GM23338 (cell line): Measurements from ENCODE around the gene CPB2. TPM values are rescaled to one million over a fixed set of nuclear protein-coding genes. Genes with fewer than 3 reads are reported as not detected.

Source experiments
- ATAC-seq: fragments of 200-7000 bp; cut with Tn5 transposase; 3 replicates; pipeline ENCODE4 v1.9.1; 2020
- DNase-seq: peaks from one replicate; pipeline ENCODE4 v3.0.0-alpha.2; 2015; ENCODE audit warnings: low spot score
- H2AFZ ChIP-seq: fragments of 200-600 bp; sonication (generic); 2 replicates; pipeline ENCODE4 v1.8.0; 2016; ENCODE audit warnings: antibody characterized with exemption, mild to moderate bottlenecking, moderate library complexity
- H3F3A ChIP-seq: fragments of 200-600 bp; sonication (generic); replicated peaks from 2 replicates; pipeline ENCODE4 v1.8.0; 2017; ENCODE audit warnings: antibody characterized with exemption, mixed run types, low read depth
- H3K27ac ChIP-seq: fragments of 200-600 bp; sonication (generic); 2 replicates; pipeline ENCODE4 v1.6.1; 2016; ENCODE audit warnings: low read depth
- H3K27me3 ChIP-seq: fragments of 200-600 bp; sonication (generic); 2 replicates; pipeline ENCODE4 v1.8.0; 2016; ENCODE audit warnings: mild to moderate bottlenecking, mixed run types, moderate library complexity; ENCODE audit not compliant: insufficient read depth
- H3K36me3 ChIP-seq: fragments of 200-600 bp; sonication (generic); 2 replicates; pipeline ENCODE4 v1.8.0; 2016; ENCODE audit warnings: mild to moderate bottlenecking; ENCODE audit not compliant: insufficient read depth
- H3K4me1 ChIP-seq: fragments of 200-600 bp; sonication (generic); 2 replicates; pipeline ENCODE4 v1.8.0; 2016; ENCODE audit warnings: mild to moderate bottlenecking, moderate library complexity; ENCODE audit not compliant: insufficient read depth
- H3K4me2 ChIP-seq: fragments of 200-600 bp; sonication (generic); 2 replicates; pipeline ENCODE4 v1.7.1; 2017; ENCODE audit warnings: mixed run types
- H3K4me3 ChIP-seq: fragments of 200-600 bp; sonication (generic); 2 replicates; pipeline ENCODE4 v1.6.1; 2016; ENCODE audit warnings: mixed run types
- H3K79me2 ChIP-seq: fragments of 200-600 bp; sonication (generic); replicated peaks from 2 replicates; pipeline ENCODE4 v1.8.0; 2017; ENCODE audit warnings: mild to moderate bottlenecking; ENCODE audit not compliant: insufficient read depth
- H3K9me2 ChIP-seq: fragments of 200-600 bp; sonication (generic); 2 replicates; pipeline ENCODE4 v1.8.0; 2017; ENCODE audit not compliant: insufficient read depth
- H4K20me1 ChIP-seq: fragments of 200-600 bp; sonication (generic); replicated peaks from 2 replicates; pipeline ENCODE4 v1.8.0; 2017; ENCODE audit warnings: mild to moderate bottlenecking; ENCODE audit not compliant: insufficient read depth
- H3K27ac Mint-ChIP-seq: 2 replicates; pipeline ENCODE4 v1.8.0; 2020; ENCODE audit warnings: inconsistent platforms, mild to moderate bottlenecking, moderate library complexity, mixed read lengths
- H3K27me3 Mint-ChIP-seq: 3 replicates; pipeline ENCODE4 v1.8.0; 2022; ENCODE audit warnings: low read depth, mild to moderate bottlenecking, moderate library complexity, mixed read lengths, inconsistent platforms; ENCODE audit not compliant: insufficient read depth, poor library complexity
- H3K36me3 Mint-ChIP-seq: 3 replicates; pipeline ENCODE4 v1.8.0; 2021; ENCODE audit warnings: low read depth, mild to moderate bottlenecking, inconsistent platforms, moderate library complexity, mixed read lengths
- H3K4me1 Mint-ChIP-seq: 3 replicates; pipeline ENCODE4 v1.8.0; 2020; ENCODE audit warnings: mild to moderate bottlenecking, inconsistent platforms, mixed read lengths
- H3K4me3 Mint-ChIP-seq: 3 replicates; pipeline ENCODE4 v1.8.0; 2021; ENCODE audit warnings: moderate library complexity, mild to moderate bottlenecking, inconsistent platforms, mixed read lengths
- H3K9me3 Mint-ChIP-seq: 3 replicates; pipeline ENCODE4 v1.8.0; 2020; ENCODE audit warnings: moderate library complexity, mild to moderate bottlenecking, inconsistent platforms, mixed read lengths
- CREB1 ChIP-seq: fragments of 250-450 bp; sonication (Bioruptor Pico); IDR thresholded peaks from 2 replicates; pipeline ENCODE4 v1.5.0; 2020; ENCODE audit warnings: low read depth, mild to moderate bottlenecking, moderate library complexity
- CTCF ChIP-seq, 2 experiments: fragments of 200-600 bp in 1 of 2; sonication (generic) in 1 of 2; conservative IDR thresholded peaks; 2 replicates each; pipeline versions ENCODE4 v1.5.1 to v1.6.1; 2016 to 2017; ENCODE audit warnings: antibody characterized with exemption in 2 of 2, low read depth in 2 of 2, mild to moderate bottlenecking in 2 of 2, moderate library complexity in 1 of 2
- ETS1 ChIP-seq: IDR thresholded peaks from 2 replicates; pipeline ENCODE4 v1.6.1; 2016; ENCODE audit warnings: antibody characterized with exemption
- EZH2 ChIP-seq: fragments of 200-600 bp; sonication (generic); IDR thresholded peaks from one replicate; pipeline ENCODE4 v1.8.0; 2017; ENCODE audit warnings: antibody characterized with exemption, mild to moderate bottlenecking, low read depth; ENCODE audit not compliant: unreplicated experiment
- EZH2phosphoT487 ChIP-seq: fragments of 200-600 bp; sonication (generic); IDR thresholded peaks from one replicate; pipeline ENCODE4 v1.8.1; 2018; ENCODE audit warnings: antibody characterized with exemption; ENCODE audit not compliant: unreplicated experiment
- JUNB ChIP-seq: IDR thresholded peaks from one replicate; pipeline ENCODE4 v1.6.1; 2016; ENCODE audit warnings: antibody characterized with exemption; ENCODE audit not compliant: unreplicated experiment
- NANOG ChIP-seq: IDR thresholded peaks from 2 replicates; pipeline ENCODE4 v1.6.1; 2016; ENCODE audit warnings: antibody characterized with exemption, borderline replicate concordance
- POLR2AphosphoS5 ChIP-seq: IDR thresholded peaks from 2 replicates; pipeline ENCODE4 v1.6.1; 2016; ENCODE audit warnings: antibody characterized with exemption, low read depth
- REST ChIP-seq: IDR thresholded peaks from one replicate; pipeline ENCODE4 v1.6.1; 2018; ENCODE audit warnings: antibody characterized with exemption; ENCODE audit not compliant: unreplicated experiment
- STAT1 ChIP-seq: IDR thresholded peaks from one replicate; pipeline ENCODE4 v1.6.1; 2016; ENCODE audit warnings: antibody characterized with exemption; ENCODE audit not compliant: unreplicated experiment
- ZNF114 ChIP-seq: fragments of 250-450 bp; sonication (Bioruptor Pico); IDR thresholded peaks from 2 replicates; pipeline ENCODE4 v1.5.0; 2020; ENCODE audit warnings: mild to moderate bottlenecking, moderate library complexity
- ZNF331 ChIP-seq: fragments of 250-450 bp; sonication (Bioruptor Pico); IDR thresholded peaks from 2 replicates; pipeline ENCODE4 v1.5.0; 2020; ENCODE audit warnings: low read depth, mild to moderate bottlenecking, moderate library complexity
- polyA plus RNA-seq: library from polyadenylated mRNA; unstranded; fragments of >200 nt; fragmentation: Nextera tagmentation; extraction: Ambion mirVana; gene quantifications from 2 replicates; pipeline ENCODE4 v1.2.1, GENCODE V29; 2016
- total RNA-seq: library from RNA; depleted of rRNA; stranded (reverse); fragments of >200 nt; shearing (Covaris generic); gene quantifications from 2 replicates; pipeline ENCODE4 v1.2.3, GENCODE V29; 2014

CPB2 gene
- total and polyA plus RNA-seq, 2 experiments from 2014 or later: 0.47 TPM; not detected in 1

DNA sequence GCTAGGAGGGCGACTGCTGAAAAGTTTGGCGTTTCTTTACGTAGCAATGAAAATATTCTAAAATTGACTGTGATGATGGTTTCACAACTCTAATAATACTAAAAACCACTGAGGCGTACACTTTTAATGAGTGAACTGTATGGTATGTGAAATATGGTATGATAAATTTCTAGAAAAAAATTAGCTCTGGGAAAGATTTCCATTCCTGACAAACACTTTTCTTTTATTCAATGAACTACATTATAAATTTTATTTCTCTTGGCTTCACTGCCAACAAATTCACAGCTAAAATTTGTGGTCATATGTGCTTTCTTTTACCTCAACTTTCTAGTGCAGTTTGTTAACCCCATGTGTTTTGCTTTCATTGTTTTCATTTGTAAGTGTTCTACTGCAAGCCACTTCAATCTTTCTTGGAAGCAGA, 63.4 kb downstream of the CPB2 start (continued):
- TF ChIP-seq ZNF331 (CRISPR knock-in tag) (no peak), JUNB (no peak), CREB1 (CRISPR knock-in tag) (no peak), EZH2phosphoT487 (no peak), ZNF114 (no peak), REST (no peak), STAT1 (no peak)

GRCh38 chr13:46040763-46041162, 64.1 kb downstream of the CPB2 start:
- H3K27me3 Mint-ChIP-seq: no peaks in the 10 kb centered on the region
- ATAC-seq (no peak), DNase-seq (no peak)
- no peak overlapping the region for H3K27ac ChIP-seq
- no peaks in the 10 kb centered on the region for H3K4me1 Mint-ChIP-seq
- H4K20me1 ChIP-seq: peaks cover 23% of the 10 kb centered on the region
- no peak overlapping the region for H2AFZ ChIP-seq
- H3K4me3 Mint-ChIP-seq: no peak overlapping the region
- H3K9me2 ChIP-seq: no peaks in the 10 kb centered on the region
- H3K79me2 ChIP-seq: peaks cover 72% of the 10 kb centered on the region
- H3K4me2 ChIP-seq: no peak overlapping the region
- no peaks in the 10 kb centered on the region for H3K27me3 ChIP-seq
- no peak overlapping the region for H3K27ac Mint-ChIP-seq
- H3K4me3 ChIP-seq: no peak overlapping the region
- H3K9me3 Mint-ChIP-seq: no peaks in the 10 kb centered on the region
- peaks cover 33% of the 10 kb centered on the region; the same call in 2 of the 3 replicates for H3K36me3 Mint-ChIP-seq
- no peaks in the 10 kb centered on the region for H3F3A ChIP-seq
- H3K4me1 ChIP-seq: no peaks in the 10 kb centered on the region
- no peaks in the 10 kb centered on the region; the same call in 1 of the 2 replicates for H3K36me3 ChIP-seq
- no peak for TF ChIP-seq ZNF331 (CRISPR knock-in tag)
- TF ChIP-seq EZH2phosphoT487: no peak
- no peak for TF ChIP-seq ZNF114
- TF ChIP-seq ETS1: no peak
- TF ChIP-seq REST: no peak
- no peak for TF ChIP-seq POLR2AphosphoS5
- no peak for TF ChIP-seq JUNB
- no peak for TF ChIP-seq CREB1 (CRISPR knock-in tag)
- no peak for TF ChIP-seq EZH2
- no peak for TF ChIP-seq NANOG
- TF ChIP-seq CTCF (conservative IDR thresholded peaks at IDR 0.05; ENCODE audit: low read depth in 2 of 2): no peak
